ENCODE results near the gene GALNT2. TPM values are rescaled to one million over a fixed set of nuclear protein-coding genes. Genes with fewer than 3 reads are reported as not detected.

The GALNT2 gene
- total and polyA plus RNA-seq, 9 of the 15 experiments (the other 6 are each of a cell fraction or from before 2014, with no cell fraction given) = 1.6 to 106 (median 51.9) TPM

- TF ChIP-seq, protein P1, sequence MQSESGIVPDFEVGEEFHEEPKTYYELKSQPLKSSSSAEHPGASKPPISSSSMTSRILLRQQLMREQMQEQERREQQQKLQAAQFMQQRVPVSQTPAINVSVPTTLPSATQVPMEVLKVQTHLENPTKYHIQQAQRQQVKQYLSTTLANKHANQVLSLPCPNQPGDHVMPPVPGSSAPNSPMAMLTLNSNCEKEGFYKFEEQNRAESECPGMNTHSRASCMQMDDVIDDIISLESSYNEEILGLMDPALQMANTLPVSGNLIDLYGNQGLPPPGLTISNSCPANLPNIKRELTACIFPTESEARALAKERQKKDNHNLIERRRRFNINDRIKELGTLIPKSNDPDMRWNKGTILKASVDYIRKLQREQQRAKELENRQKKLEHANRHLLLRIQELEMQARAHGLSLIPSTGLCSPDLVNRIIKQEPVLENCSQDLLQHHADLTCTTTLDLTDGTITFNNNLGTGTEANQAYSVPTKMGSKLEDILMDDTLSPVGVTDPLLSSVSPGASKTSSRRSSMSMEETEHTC (IDR thresholded peaks at IDR 0.05) = no peak
- TF ChIP-seq ELF2 (CRISPR knock-in tag; IDR thresholded peaks at IDR 0.05) = 0 out of 2 replicates have a peak, but pooled peaks have one; percentile 33
- TF ChIP-seq TRIM25 (IDR thresholded peaks at IDR 0.05; ENCODE audit: borderline replicate concordance) = no peak
- no peak for TF ChIP-seq E2F4 (CRISPR knock-in tag; IDR thresholded peaks at IDR 0.05; ENCODE audit: low read depth)
- TF ChIP-seq CBFA2T2 (conservative IDR thresholded peaks at IDR 0.05) = no peak
- no peak for TF ChIP-seq MCM2 (IDR thresholded peaks at IDR 0.05; ENCODE audit: low read depth)
- no peak for TF ChIP-seq NCOR1 (IDR thresholded peaks at IDR 0.05)
- TF ChIP-seq ZNF75A (CRISPR knock-in tag; IDR thresholded peaks at IDR 0.05) = no peak
- TF ChIP-seq ZNF583 (CRISPR knock-in tag; IDR thresholded peaks at IDR 0.05) = peak; percentile 34; the same call in 1 of the 2 replicates
- TF ChIP-seq DDX20 (tag; IDR thresholded peaks at IDR 0.05; ENCODE audit: low read depth) = no peak
- no peak for TF ChIP-seq ZBTB34 (CRISPR knock-in tag; IDR thresholded peaks at IDR 0.05)
- no peak for TF ChIP-seq BRD4 (IDR thresholded peaks at IDR 0.05)
- TF ChIP-seq RBM17 (IDR thresholded peaks at IDR 0.05; ENCODE audit: borderline replicate concordance, low read depth, low read length) = no peak
- no peak for TF ChIP-seq PKNOX1 (IDR thresholded peaks at IDR 0.05)
- no peak for TF ChIP-seq HOXB6 (CRISPR knock-in tag; IDR thresholded peaks at IDR 0.05; ENCODE audit: borderline replicate concordance)
- TF ChIP-seq MLLT1 (IDR thresholded peaks at IDR 0.05) = no peak
- TF ChIP-seq SETDB1 (IDR thresholded peaks at IDR 0.05; ENCODE audit: low read length) = no peak
- 0 out of 2 replicates have a peak, but pooled peaks have one; percentile 44 for TF ChIP-seq LCOR (CRISPR knock-in tag; IDR thresholded peaks at IDR 0.05)
- TF ChIP-seq, protein P2, sequence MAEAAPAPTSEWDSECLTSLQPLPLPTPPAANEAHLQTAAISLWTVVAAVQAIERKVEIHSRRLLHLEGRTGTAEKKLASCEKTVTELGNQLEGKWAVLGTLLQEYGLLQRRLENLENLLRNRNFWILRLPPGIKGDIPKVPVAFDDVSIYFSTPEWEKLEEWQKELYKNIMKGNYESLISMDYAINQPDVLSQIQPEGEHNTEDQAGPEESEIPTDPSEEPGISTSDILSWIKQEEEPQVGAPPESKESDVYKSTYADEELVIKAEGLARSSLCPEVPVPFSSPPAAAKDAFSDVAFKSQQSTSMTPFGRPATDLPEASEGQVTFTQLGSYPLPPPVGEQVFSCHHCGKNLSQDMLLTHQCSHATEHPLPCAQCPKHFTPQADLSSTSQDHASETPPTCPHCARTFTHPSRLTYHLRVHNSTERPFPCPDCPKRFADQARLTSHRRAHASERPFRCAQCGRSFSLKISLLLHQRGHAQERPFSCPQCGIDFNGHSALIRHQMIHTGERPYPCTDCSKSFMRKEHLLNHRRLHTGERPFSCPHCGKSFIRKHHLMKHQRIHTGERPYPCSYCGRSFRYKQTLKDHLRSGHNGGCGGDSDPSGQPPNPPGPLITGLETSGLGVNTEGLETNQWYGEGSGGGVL (CRISPR knock-in tag; IDR thresholded peaks at IDR 0.05) = no peak
These were observed 59.6 kb downstream of the GALNT2 start (continued) for GRCh38 chr1:230126529-230127104.

Measured in K562 (cell line).